A673 (cell line): Measurements from ENCODE around the gene ETV6.

Experiments used
- CTCF ChIP-seq: fragments of 300-800, 200-600 bp; sonication (generic); conservative IDR thresholded peaks from 2 replicates; pipeline ENCODE4 v1.5.1; 2017; ENCODE audit warnings: low read depth, mild to moderate bottlenecking, antibody characterized with exemption, low read length, moderate library complexity, mixed read lengths
- EZH2 ChIP-seq: fragments of 200-600 bp; sonication (generic); IDR thresholded peaks from 2 replicates; pipeline ENCODE4 v1.6.1; 2017; ENCODE audit warnings: borderline replicate concordance, low read depth, mild to moderate bottlenecking, mixed read lengths, antibody characterized with exemption, low read length; ENCODE audit not compliant: poor library complexity, severe bottlenecking

DNA sequence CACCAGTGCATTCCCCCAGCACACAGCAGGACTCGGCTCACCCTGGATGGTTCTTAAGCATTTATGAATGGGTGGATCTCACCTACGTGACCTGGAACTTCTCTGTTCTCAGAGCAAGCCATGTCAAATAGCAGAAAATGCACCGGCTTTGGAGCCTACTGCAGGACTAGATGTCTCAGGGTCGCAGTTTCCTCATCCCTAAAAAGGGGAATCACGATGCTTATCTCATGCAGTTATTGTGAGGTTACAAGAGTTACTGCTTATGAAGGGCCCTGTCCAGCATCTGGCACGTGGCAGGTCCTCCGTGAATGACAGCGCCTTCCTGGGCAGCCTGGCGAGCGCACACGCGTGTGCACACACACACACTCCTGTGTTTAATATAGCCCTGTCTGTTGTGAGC is 128.5 kb downstream of the ETV6 start:
- no peak for TF ChIP-seq CTCF
- no peak for TF ChIP-seq EZH2
